Endothelial cell of umbilical vein (primary cell): ENCODE measurements around the gene ZNF732. TPM values are rescaled to one million over a fixed set of nuclear protein-coding genes. Genes with fewer than 3 reads are reported as not detected.

Experiments
- BruUV-seq: library from RNA; stranded (reverse); fragments of 400-500 nt; replicated peaks from 2 replicates; lab custom pipeline; 2021; lab: Mats Ljungman, UMichigan
- CTCF ChIA-PET: fragments of 300-600, 350-600 bp; sonication (Branson Sonifier 250); formaldehyde crosslinking; loops from one replicate; lab custom pipeline; 2021; ENCODE audit warnings: antibody characterized with exemption, inconsistent platforms; lab: Charles Lee
- POLR2A ChIA-PET: fragments of 300-600, 350-600 bp; sonication (Branson Sonifier 250); formaldehyde crosslinking; loops from one replicate; lab custom pipeline; 2021; ENCODE audit warnings: antibody characterized with exemption, inconsistent platforms; lab: Charles Lee
- DNase-seq: peaks from one replicate; pipeline ENCODE4 v3.0.0-alpha.2; 2011; ENCODE audit warnings: low read depth, low spot score
- FAIRE-seq: peaks from 2 replicates; lab custom pipeline; 2011; peaks lifted over from hg19 to GRCh38; lab: Jason Lieb, UNC
- H2AFZ ChIP-seq: 2 replicates; pipeline ENCODE4 v1.6.0; 2012; ENCODE audit warnings: low read depth, low read length, control low read depth, inconsistent platforms
- H3K27ac ChIP-seq: 2 replicates; pipeline ENCODE4 v1.5.1; 2011; ENCODE audit warnings: low read depth, mild to moderate bottlenecking, control low read depth, low read length, moderate library complexity; ENCODE audit not compliant: insufficient read depth
- H3K27me3 ChIP-seq, 2 experiments: 2 replicates each; pipeline versions ENCODE4 v1.6.0 to v1.6.1; 2011; ENCODE audit warnings: low read length in 2 of 2, mixed read lengths in 1 of 2; ENCODE audit not compliant: control insufficient read depth in 2 of 2, insufficient read depth in 2 of 2
- H3K36me3 ChIP-seq, 2 experiments: 2 replicates in 1 of 2; 3 replicates in 1 of 2; pipeline ENCODE4 v1.5.1; 2011; ENCODE audit warnings: low read length in 2 of 2, mild to moderate bottlenecking in 1 of 2, moderate library complexity in 1 of 2; ENCODE audit not compliant: control insufficient read depth in 2 of 2, insufficient read depth in 2 of 2; ENCODE audit errors: extremely low read depth in 1 of 2
- H3K4me1 ChIP-seq: 3 replicates; pipeline ENCODE4 v1.5.1; 2011; ENCODE audit warnings: mild to moderate bottlenecking, low read length; ENCODE audit not compliant: control insufficient read depth, insufficient read depth; ENCODE audit errors: extremely low read depth
- H3K4me2 ChIP-seq: 2 replicates; pipeline ENCODE4 v1.6.1; 2011; ENCODE audit warnings: low read length, control low read depth, mixed read lengths; ENCODE audit not compliant: insufficient read depth
- H3K4me3 ChIP-seq, 3 experiments: fragments of 200-600 bp in 1 of 3; sonication (generic), shearing (Covaris generic) in 1 of 3; replicated peaks in 1 of 3; 2 replicates each; pipeline ENCODE4 v1.5.1; 2011 to 2016; ENCODE audit warnings: control low read depth in 3 of 3, low read length in 3 of 3, mild to moderate bottlenecking in 2 of 3, inconsistent platforms in 1 of 3, low read depth in 1 of 3, moderate library complexity in 1 of 3; ENCODE audit not compliant: insufficient read depth in 1 of 3
- H3K79me2 ChIP-seq: 2 replicates; pipeline ENCODE4 v1.6.0; 2012; ENCODE audit warnings: low read length, inconsistent platforms; ENCODE audit not compliant: control insufficient read depth, insufficient read depth
- H3K9ac ChIP-seq: replicated peaks from 2 replicates; pipeline ENCODE3; 2011; ENCODE audit warnings: low read length, control low read depth; ENCODE audit not compliant: insufficient read depth; ENCODE audit errors: extremely low read depth
- H3K9me1 ChIP-seq: replicated peaks from 3 replicates; pipeline ENCODE4 v1.6.0; 2011; ENCODE audit warnings: mild to moderate bottlenecking, low read length; ENCODE audit not compliant: control insufficient read depth, insufficient read depth; ENCODE audit errors: extremely low read depth
- H3K9me3 ChIP-seq: replicated peaks from 2 replicates; pipeline ENCODE4 v1.5.1; 2012; ENCODE audit warnings: low read length, inconsistent platforms; ENCODE audit not compliant: control insufficient read depth, insufficient read depth
- H4K20me1 ChIP-seq: replicated peaks from 2 replicates; pipeline ENCODE3; 2011; ENCODE audit warnings: mild to moderate bottlenecking, low read length; ENCODE audit not compliant: control insufficient read depth, insufficient read depth; ENCODE audit errors: extremely low read depth
- CTCF ChIP-seq, 2 donors: IDR thresholded peaks; 1 replicate in 1 of 2; 2 replicates in 1 of 2; pipeline ENCODE4 v1.5.1; 2011; ENCODE audit warnings: low read length in 2 of 2, mild to moderate bottlenecking in 2 of 2, moderate library complexity in 2 of 2, control low read depth in 1 of 2, inconsistent platforms in 1 of 2, low read depth in 1 of 2; ENCODE audit not compliant: insufficient read depth in 1 of 2; ENCODE audit errors: extremely low read depth in 1 of 2
- EZH2 ChIP-seq: IDR thresholded peaks from 2 replicates; pipeline ENCODE4 v1.6.1; 2012; ENCODE audit warnings: borderline replicate concordance, low read depth, mild to moderate bottlenecking, moderate library complexity, low read length, inconsistent platforms; ENCODE audit not compliant: severe bottlenecking
- FOS ChIP-seq: IDR thresholded peaks from 2 replicates; pipeline ENCODE4 v1.6.1; 2011; ENCODE audit warnings: mild to moderate bottlenecking, low read length, moderate library complexity, borderline replicate concordance; ENCODE audit not compliant: insufficient read depth
- GATA2 ChIP-seq: IDR thresholded peaks from 2 replicates; pipeline ENCODE4 v1.7.0; 2011; ENCODE audit warnings: low read depth, mild to moderate bottlenecking, moderate library complexity, mixed read lengths, low read length; ENCODE audit not compliant: insufficient read length, insufficient read depth
- JUN ChIP-seq: IDR thresholded peaks from 2 replicates; pipeline ENCODE4 v1.6.1; 2011; ENCODE audit warnings: borderline replicate concordance, low read depth; ENCODE audit not compliant: insufficient read length, insufficient read depth
- MYC ChIP-seq: IDR thresholded peaks from one replicate; pipeline ENCODE4 v1.6.1; 2011; ENCODE audit warnings: mild to moderate bottlenecking, low read depth, low read length
- POLR2A ChIP-seq: IDR thresholded peaks from 2 replicates; pipeline ENCODE4 v1.6.1; 2012; ENCODE audit warnings: low read depth, mild to moderate bottlenecking, control low read depth, low read length
- POLR2AphosphoS5 ChIP-seq: IDR thresholded peaks from 2 replicates; pipeline ENCODE4 v1.6.1; 2012; ENCODE audit warnings: low read depth, mild to moderate bottlenecking, control low read depth, low read length, moderate library complexity; ENCODE audit not compliant: insufficient read depth
- dilution Hi-C: fragments of 300-500 bp; cut with MboI; formaldehyde crosslinking; loops from one replicate; pipeline ENCODE4 v1.15.0; 2019; ENCODE audit warnings: low sequenced_read_pairs; ENCODE audit not compliant: extremely low pct_ligation_motif_present
- intact Hi-C: fragments of 100-400 bp; cut with micrococcal nuclease; formaldehyde crosslinking; loops from one replicate; pipeline ENCODE4 v1.10.0; 2022
- polyA plus RNA-seq, 4 experiments: library from polyadenylated mRNA; depleted of rRNA in 3 of 4; stranded (reverse) in 3 of 4; unstranded in 1 of 4; fragments of >200 nt; gene quantifications; 2 replicates each; pipeline versions ENCODE4 v1.2.1 to v1.2.3, GENCODE V29; 2011 to 2012; ENCODE audit warnings: missing spikeins in 1 of 4
- total RNA-seq: library from RNA; stranded (reverse); gene quantifications from 2 replicates; pipeline ENCODE4 v1.2.3, GENCODE V29; 2021
- TF ChIP-seq, protein P1 (sequence below): IDR thresholded peaks from 2 replicates; pipeline ENCODE4 v1.6.1; 2011; ENCODE audit not compliant: insufficient read depth, insufficient read length

The ZNF732 gene
- total and polyA plus RNA-seq, 2 donors (not counting 3 experiments of a cell fraction or from before 2014, with no cell fraction given) = 0.04 to 3.1 TPM

GRCh38 chr4:234178-234577 is 71.1 kb downstream of the ZNF732 start:
- ChIA-PET CTCF (no interaction called here), POLR2A (no interaction called here)
- H3K4me3 ChIP-seq = no peak overlapping the region
- BruUV-seq = no TSS peak
- no peaks in the 10 kb centered on the region for H3K27me3 ChIP-seq
- FAIRE-seq (no peak), DNase-seq (no peak)
- no peak overlapping the region for H2AFZ ChIP-seq
- dilution Hi-C loops = no loop called here
- H3K9me1 ChIP-seq = no peaks in the 10 kb centered on the region
- no peaks in the 10 kb centered on the region for H4K20me1 ChIP-seq
- H3K36me3 ChIP-seq = no peaks in the 10 kb centered on the region
- no peaks in the 10 kb centered on the region for H3K4me1 ChIP-seq
- no peak overlapping the region for H3K4me2 ChIP-seq
- intact Hi-C loops = no loop called here
- no peak overlapping the region for H3K9ac ChIP-seq
- no peak overlapping the region for H3K27ac ChIP-seq
- no peaks in the 10 kb centered on the region for H3K79me2 ChIP-seq
- H3K9me3 ChIP-seq = no peaks in the 10 kb centered on the region
- TF ChIP-seq POLR2AphosphoS5 (no peak), GATA2 (no peak), EZH2 (no peak), MYC (no peak)

DNA sequence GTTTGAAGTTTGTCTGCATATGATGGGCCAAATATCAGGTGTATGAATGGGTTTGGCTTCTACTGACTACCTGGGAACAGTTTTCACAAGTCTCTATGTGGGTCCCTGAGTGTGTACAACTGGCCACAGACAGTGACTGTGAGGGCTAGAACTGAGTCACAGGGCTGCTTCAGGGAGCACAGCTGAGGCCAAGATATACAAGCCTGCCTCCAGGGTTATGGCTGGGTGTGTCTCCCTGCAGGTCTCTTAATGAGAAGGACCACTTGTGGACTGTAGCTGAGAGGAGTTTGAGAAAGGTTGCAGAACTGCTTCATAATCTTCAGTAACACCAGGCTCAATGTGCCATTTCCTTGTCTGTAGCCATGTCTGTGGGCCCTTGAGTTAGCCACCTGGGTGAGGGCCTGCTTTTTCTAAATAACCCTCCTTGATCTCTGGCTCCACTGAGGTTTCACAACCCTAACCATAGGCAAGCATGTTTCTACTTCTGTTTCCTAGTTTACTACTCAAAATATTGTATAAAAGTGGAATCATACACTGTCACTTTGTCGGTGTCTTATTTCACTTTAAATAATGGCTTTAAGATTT is 81.3 kb downstream of the ZNF732 start:
- Histone ChIP-seq H3K9me3 (peaks cover 2% of the 10 kb centered on the region), H3K36me3 (no peaks in the 10 kb centered on the region), H3K4me3 (no peak overlapping the region), H3K27ac (no peak overlapping the region), H3K9me1 (no peaks in the 10 kb centered on the region), H3K9ac (no peak overlapping the region), H3K4me1 (no peaks in the 10 kb centered on the region), H3K27me3 (no peaks in the 10 kb centered on the region), H3K79me2 (peaks cover 3% of the 10 kb centered on the region), H4K20me1 (no peaks in the 10 kb centered on the region), H2AFZ (no peak overlapping the region), H3K4me2 (no peak overlapping the region)
- FAIRE-seq (no peak), DNase-seq (no peak)
- ChIA-PET CTCF (no interaction called here), POLR2A (no interaction called here)
- BruUV-seq = no TSS peak
- dilution Hi-C loops (no loop called here), intact Hi-C loops (no loop called here)
- TF ChIP-seq GATA2 = no peak
- TF ChIP-seq, protein P1, sequence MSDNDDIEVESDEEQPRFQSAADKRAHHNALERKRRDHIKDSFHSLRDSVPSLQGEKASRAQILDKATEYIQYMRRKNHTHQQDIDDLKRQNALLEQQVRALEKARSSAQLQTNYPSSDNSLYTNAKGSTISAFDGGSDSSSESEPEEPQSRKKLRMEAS = no peak
- TF ChIP-seq EZH2 = no peak
- no peak for TF ChIP-seq POLR2AphosphoS5
- TF ChIP-seq MYC = no peak
- TF ChIP-seq JUN = no peak
- TF ChIP-seq FOS = no peak
- no peak for TF ChIP-seq CTCF (IDR thresholded peaks at IDR 0.05; ENCODE audit: extremely low read depth in 1 of 2, insufficient read depth in 1 of 2, low read depth in 1 of 2, low read length in 2 of 2)
- no peak for TF ChIP-seq POLR2A
